ENCODE measurements around the gene CCN2. TPM values are rescaled to one million over a fixed set of nuclear protein-coding genes. Genes with fewer than 3 reads are reported as not detected.

The CCN2 gene
- total and polyA plus RNA-seq, 2 of the 8 experiments (the other 6 are each of a cell fraction or from before 2014, with no cell fraction given): 25.0 to 107 TPM

DNA sequence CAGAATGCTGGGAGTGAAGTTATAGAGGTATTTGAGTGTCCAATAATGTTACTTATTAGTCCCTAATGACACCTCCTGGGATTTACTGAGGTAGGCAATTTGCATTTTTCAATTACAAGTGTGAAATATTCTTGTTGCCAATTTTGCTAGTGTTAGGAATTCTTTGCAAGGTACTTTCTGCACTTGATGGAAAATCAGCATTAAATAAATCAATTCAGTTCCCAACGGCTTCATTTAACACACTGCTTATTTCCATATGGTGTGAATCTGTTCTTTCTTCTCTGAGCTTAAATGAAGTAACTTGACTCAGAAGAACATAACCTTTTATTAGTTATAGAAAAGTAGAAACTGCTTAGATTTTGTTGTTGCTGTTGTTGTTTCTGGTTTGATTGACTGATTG, 21.2 kb downstream of the CCN2 start:
- Histone ChIP-seq H3K9me3 (ENCODE audit: insufficient read depth in 2 of 2, low read depth in 1 of 2, low read length in 1 of 2) (no peaks in the 10 kb centered on the region), H2BK20ac (ENCODE audit: low read length) (no peak overlapping the region), H3K23ac (ENCODE audit: insufficient read length) (no peak overlapping the region), H3K79me2 (ENCODE audit: control insufficient read depth in 1 of 2, insufficient read depth in 2 of 2, low read length in 2 of 2) (no peaks in the 10 kb centered on the region), H3K36me3 (ENCODE audit: control insufficient read depth in 2 of 4, insufficient read depth in 4 of 4, low read length in 3 of 4) (peaks cover 0 to 12% (median 4%) of the 10 kb centered on the region in 4 experiments; a peak in 5 of 8 replicates), H3K9ac (replicated peaks in 1 of 4; ENCODE audit: extremely low read depth in 1 of 4, low read depth in 3 of 4, low read length in 3 of 4) (no peak overlapping the region), H2BK15ac (ENCODE audit: low read length) (no peak overlapping the region), H3K56ac (replicated peaks; ENCODE audit: insufficient read length, low read depth, low read length) (no peak overlapping the region), H2BK12ac (ENCODE audit: low read depth, low read length) (no peak overlapping the region), H3K27ac (ENCODE audit: low read depth, low read length) (no peak overlapping the region), H3K23me2 (ENCODE audit: low read depth, low read length) (no peaks in the 10 kb centered on the region), H3K18ac (ENCODE audit: extremely low read depth, low read length) (no peak overlapping the region), H4K20me1 (replicated peaks in 1 of 2; ENCODE audit: control insufficient read depth in 1 of 2, insufficient read depth in 2 of 2, low read length in 2 of 2) (peaks cover 6% of the 10 kb centered on the region in 2 experiments), H4K8ac (ENCODE audit: extremely low read depth, insufficient read depth, low read length) (no peak overlapping the region), H3K27me3 (replicated peaks in 1 of 4; ENCODE audit: control insufficient read depth in 3 of 4, extremely low read depth in 1 of 4, insufficient read depth in 3 of 4, low read length in 3 of 4) (no peaks in the 10 kb centered on the region), H3K4me1 (replicated peaks in 1 of 4; ENCODE audit: control insufficient read depth in 3 of 4, insufficient read depth in 4 of 4, low read length in 3 of 4) (0 out of 7 replicates have a peak, but pooled peaks cover 0 to 2% (median 0%) of the 10 kb centered on the region in 4 experiments), H3K4me2 (ENCODE audit: insufficient read depth in 1 of 2, low read depth in 2 of 2, low read length in 2 of 2) (no peak overlapping the region), H3K14ac (ENCODE audit: insufficient read length) (no peak overlapping the region), H2AFZ (ENCODE audit: low read length) (no peak overlapping the region), H2BK5ac (ENCODE audit: low read depth, low read length) (no peak overlapping the region), H4K91ac (replicated peaks; ENCODE audit: insufficient read length, low read length) (no peak overlapping the region), H2AK5ac (ENCODE audit: low read depth, low read length) (no peak overlapping the region), H3K4ac (replicated peaks; ENCODE audit: insufficient read length, low read depth, low read length) (no peak overlapping the region), H2BK120ac (replicated peaks; ENCODE audit: low read depth, low read length) (no peak overlapping the region), H4K5ac (ENCODE audit: insufficient read length, low read depth, low read length) (no peak overlapping the region), H3K4me3 (ENCODE audit: extremely low read depth in 1 of 4, insufficient read depth in 2 of 4, low read depth in 3 of 4, low read length in 4 of 4) (no peak overlapping the region), H3K79me1 (ENCODE audit: low read depth, low read length) (no peaks in the 10 kb centered on the region)
- ChIA-PET CTCF (ENCODE audit: partially characterized antibody) (interaction anchor here (0.6 to 10.4 kb wide), 18 partner anchors 9 to 769 kb away, joined by 3 to 72 read pairs (median 4); no protein-coding TSS in a partner anchor), POLR2A (ENCODE audit: partially characterized antibody) (interaction anchor here (1.5 to 14.8 kb wide), 4 partner anchors 11 to 19 kb away, joined by 3 to 216 read pairs (median 10); partner anchors contain the start of gene CCN2)
- WGBS, 2 experiments (ENCODE audit: extremely low coverage in 1 of 2, insufficient coverage in 1 of 2, insufficient read length in 1 of 2, insufficient replicate concordance in 2 of 2, low coverage in 1 of 2, low lambda C conversion rate in 2 of 2, missing lambda C conversion rate in 1 of 2): 91% methylated on average over 1 of the region's 1 CpG; no CpG with 5 or more reads in 1 of the 2 experiments
- TF ChIP-seq KDM4A (IDR thresholded peaks at IDR 0.05; ENCODE audit: low read depth, low read length, severe bottlenecking): no peak
- no peak for TF ChIP-seq RXRA (IDR thresholded peaks at IDR 0.05; ENCODE audit: insufficient read depth, low read depth, low read length)
- no peak for TF ChIP-seq CBX8 (IDR thresholded peaks at IDR 0.05; ENCODE audit: borderline replicate concordance, low read depth, low read length)
- TF ChIP-seq KDM1A (IDR thresholded peaks at IDR 0.05; ENCODE audit: borderline replicate concordance, low read length): no peak
- no peak for TF ChIP-seq EP300 (IDR thresholded peaks at IDR 0.05; ENCODE audit: borderline replicate concordance in 1 of 2, low read depth in 2 of 2, low read length in 2 of 2)
- no peak for TF ChIP-seq JUND (IDR thresholded peaks at IDR 0.05; ENCODE audit: low read length)
- no peak for TF ChIP-seq RNF2 (IDR thresholded peaks at IDR 0.05; ENCODE audit: borderline replicate concordance, low read depth, low read length, missing control alignments, poor library complexity, severe bottlenecking)
- TF ChIP-seq KDM5A (IDR thresholded peaks at IDR 0.05; ENCODE audit: low read length): no peak
- no peak for TF ChIP-seq SP1 (IDR thresholded peaks at IDR 0.05; ENCODE audit: low read depth, low read length)
- TF ChIP-seq, protein P1, sequence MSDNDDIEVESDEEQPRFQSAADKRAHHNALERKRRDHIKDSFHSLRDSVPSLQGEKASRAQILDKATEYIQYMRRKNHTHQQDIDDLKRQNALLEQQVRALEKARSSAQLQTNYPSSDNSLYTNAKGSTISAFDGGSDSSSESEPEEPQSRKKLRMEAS (IDR thresholded peaks at IDR 0.05): no peak
- TF ChIP-seq MAFK (IDR thresholded peaks at IDR 0.05; ENCODE audit: low read depth, low read length): no peak
- no peak for TF ChIP-seq BACH1 (IDR thresholded peaks at IDR 0.05; ENCODE audit: low read length)
- no peak for TF ChIP-seq TBP (IDR thresholded peaks at IDR 0.05; ENCODE audit: low read depth, low read length)
- no peak for TF ChIP-seq TCF12 (IDR thresholded peaks at IDR 0.05; ENCODE audit: low read depth, low read length)
- FAIRE-seq (no peak), DNase-seq (ENCODE audit: low read depth in 1 of 2, low spot score in 2 of 2) (no peak)
